GM13976 (cell line): ENCODE data around the gene CARD14.
A peak's percentile ranks its signal among the peaks of the same experiment; 100 is the strongest.

Source experiments
- DNase-seq: peaks from one replicate; pipeline ENCODE4 v3.0.0; 2012; ENCODE audit warnings: low spot score
- in situ Hi-C: fragments of 300-500 bp; cut with MboI; formaldehyde crosslinking; loops from one replicate; pipeline ENCODE4 v1.12.0; 2022; ENCODE audit warnings: low sequenced_read_pairs, mixed read lengths, inconsistent platforms; ENCODE audit not compliant: unreplicated experiment
- TF ChIP-seq, protein P1 (sequence below): IDR thresholded peaks from 2 replicates; pipeline ENCODE4 v1.5.1; 2012; ENCODE audit warnings: borderline replicate concordance, mild to moderate bottlenecking; ENCODE audit not compliant: insufficient read depth; ENCODE audit errors: extremely low read depth, missing control alignments, control extremely low read depth

Gene CARD14

GRCh38 chr17:80246726-80247125, 76.9 kb downstream of the CARD14 start:
- TF ChIP-seq, protein P1, sequence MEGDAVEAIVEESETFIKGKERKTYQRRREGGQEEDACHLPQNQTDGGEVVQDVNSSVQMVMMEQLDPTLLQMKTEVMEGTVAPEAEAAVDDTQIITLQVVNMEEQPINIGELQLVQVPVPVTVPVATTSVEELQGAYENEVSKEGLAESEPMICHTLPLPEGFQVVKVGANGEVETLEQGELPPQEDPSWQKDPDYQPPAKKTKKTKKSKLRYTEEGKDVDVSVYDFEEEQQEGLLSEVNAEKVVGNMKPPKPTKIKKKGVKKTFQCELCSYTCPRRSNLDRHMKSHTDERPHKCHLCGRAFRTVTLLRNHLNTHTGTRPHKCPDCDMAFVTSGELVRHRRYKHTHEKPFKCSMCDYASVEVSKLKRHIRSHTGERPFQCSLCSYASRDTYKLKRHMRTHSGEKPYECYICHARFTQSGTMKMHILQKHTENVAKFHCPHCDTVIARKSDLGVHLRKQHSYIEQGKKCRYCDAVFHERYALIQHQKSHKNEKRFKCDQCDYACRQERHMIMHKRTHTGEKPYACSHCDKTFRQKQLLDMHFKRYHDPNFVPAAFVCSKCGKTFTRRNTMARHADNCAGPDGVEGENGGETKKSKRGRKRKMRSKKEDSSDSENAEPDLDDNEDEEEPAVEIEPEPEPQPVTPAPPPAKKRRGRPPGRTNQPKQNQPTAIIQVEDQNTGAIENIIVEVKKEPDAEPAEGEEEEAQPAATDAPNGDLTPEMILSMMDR: no peak
- no peak for DNase-seq
- in situ Hi-C loops: no loop called here

DNA sequence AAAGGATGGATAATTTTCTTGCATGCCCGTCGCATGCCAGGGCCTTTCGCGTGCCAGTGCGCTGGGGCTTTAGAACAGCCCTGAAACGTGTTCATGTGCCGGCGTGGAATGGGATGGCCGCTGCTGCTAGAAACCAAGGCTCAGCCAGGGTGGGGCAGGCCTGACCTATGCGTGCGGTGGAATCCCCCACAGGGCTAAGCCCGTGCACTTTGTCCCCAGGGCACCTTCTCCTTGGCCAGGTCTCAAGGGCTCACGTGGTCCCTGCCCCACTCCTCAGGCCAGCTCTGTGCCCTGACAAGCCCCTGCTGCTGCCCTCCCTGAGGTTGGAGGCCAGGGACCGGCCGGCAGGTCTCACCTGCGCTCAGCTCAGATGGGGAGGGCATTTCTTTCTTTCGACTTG, 77.7 kb downstream of the CARD14 start:
- TF ChIP-seq, protein P1: no peak
- in situ Hi-C loops: no loop called here
- no peak for DNase-seq

GRCh38 chr17:80248001-80248893, 78.4 kb downstream of the CARD14 start:
- DNase-seq: no peak
- in situ Hi-C loops: no loop called here
- TF ChIP-seq, protein P1: no peak

DNA sequence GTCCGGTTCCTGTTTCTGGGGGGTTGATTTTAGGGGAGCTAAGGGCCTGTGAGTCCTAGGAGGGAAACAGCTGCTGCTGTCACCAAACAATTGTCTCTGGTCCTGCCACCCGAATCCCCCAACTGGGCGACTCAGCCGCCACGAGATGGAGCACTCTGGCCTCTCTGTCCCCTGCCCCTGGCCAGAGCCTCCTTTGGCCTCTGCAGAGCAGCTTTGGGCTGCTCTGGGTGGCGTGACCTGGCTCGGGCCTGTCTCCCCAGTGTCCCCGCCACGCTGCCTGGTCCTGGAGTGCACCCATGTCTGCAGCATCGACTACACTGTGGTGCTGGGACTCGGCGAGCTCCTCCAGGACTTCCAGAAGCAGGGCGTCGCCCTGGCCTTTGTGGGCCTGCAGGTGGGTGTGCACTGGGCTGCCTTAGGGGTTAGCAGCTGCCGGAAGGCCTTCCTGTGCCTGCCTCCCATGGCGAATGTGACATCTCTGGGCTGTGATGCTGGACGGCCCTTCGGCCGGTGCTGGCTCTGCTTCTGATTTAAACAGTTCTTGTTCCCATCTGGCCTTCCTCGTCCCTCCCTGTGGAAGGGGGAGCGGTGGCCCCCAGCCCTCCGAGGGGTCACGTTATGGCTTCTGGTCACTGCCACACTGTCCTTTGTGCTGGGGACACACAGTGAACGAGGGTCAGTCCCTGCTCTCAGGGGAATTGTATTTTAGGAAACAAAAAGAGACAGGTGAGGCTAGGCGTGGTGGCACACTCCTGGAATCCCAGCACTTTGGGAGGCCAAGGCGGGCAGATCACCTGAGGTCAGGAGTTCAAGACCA, 79.3 kb downstream of the CARD14 start:
- DNase-seq: no peak
- in situ Hi-C loops: no loop called here
- TF ChIP-seq, protein P1: no peak

DNA sequence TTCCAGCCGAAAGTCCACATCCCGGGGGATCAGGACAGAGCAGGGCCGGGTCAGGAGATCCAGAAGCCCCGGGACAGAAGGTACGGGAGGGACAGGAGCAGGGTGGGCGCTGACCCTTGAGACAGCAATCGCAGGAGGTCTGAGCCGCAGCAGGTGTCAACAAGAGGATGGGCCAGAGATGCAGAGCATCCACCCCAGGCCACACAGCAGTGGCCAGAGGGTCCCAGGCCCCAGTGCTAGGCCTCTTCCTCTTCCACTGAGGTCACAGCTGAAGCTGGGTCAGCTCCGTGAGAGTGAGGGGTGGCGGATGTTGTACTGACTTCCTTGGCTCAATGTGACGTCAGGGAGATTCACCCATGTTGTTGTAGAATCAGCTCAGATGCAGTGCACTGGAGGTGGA, 82.1 kb downstream of the CARD14 start:
- DNase-seq: no peak
- in situ Hi-C loops: no loop called here
- TF ChIP-seq, protein P1: no peak

- in situ Hi-C loops: no loop called here
- DNase-seq: peak; percentile 86
- TF ChIP-seq, protein P1: peak; percentile 40
Observed at GRCh38 chr17:80252871-80253270, 83.0 kb downstream of the CARD14 start.
